LoVo (cell line): ENCODE results near the gene MDC1.

Experiments used
- DNase-seq: peaks from one replicate; pipeline ENCODE4 v3.0.0-alpha.2; 2016; ENCODE audit warnings: low spot score

MDC1 gene

DNA sequence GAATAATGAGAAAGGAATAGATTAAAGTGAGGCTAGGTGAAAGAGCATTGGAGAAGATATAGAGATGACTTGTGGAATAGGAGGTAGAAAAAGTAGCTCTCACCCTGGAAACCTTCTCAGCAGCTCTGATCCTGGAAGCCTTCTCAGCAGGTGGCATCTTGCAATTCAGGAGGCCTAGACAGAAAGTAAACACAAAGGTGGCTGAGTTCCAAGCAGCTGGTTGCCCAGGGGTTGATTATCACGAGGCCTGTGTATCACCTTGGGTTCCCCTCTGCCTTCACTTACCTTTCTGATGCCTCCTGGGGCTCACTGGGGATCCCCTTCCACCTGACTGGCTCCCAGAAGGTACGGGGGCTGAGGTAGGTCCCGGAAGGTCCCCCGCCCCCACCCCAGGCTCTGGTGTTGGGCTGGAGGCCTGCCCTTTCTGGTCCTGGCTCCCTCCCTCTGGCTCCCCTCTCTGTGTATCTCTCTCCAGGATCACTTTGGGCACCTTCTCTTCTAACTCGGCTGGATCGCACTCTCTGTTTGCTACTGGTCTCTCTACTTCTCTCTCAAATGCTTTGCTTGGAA lies 9.7 kb downstream of the MDC1 start:
- no peak for DNase-seq

DNA sequence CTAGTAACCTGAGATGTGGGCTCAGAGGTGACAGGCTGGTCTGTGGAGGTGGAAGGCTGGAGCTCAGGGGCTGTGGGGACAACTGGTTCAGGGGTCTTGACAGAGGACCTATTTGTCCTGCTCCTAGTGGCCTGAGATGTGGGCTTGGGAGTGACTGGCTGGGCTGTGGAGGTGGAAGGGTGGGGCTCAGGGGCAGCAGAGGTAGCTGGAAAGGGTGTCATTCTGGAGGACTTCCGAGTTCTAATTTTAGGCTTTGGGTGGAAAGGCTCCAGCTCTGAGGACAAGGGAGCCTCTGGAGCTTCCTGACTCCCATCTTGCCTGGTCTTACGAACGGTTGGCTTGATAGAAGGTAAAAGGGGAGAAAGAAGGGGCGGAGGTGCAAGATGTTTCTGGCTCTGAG lies 11.5 kb downstream of the MDC1 start:
- DNase-seq, result no peak

DNA sequence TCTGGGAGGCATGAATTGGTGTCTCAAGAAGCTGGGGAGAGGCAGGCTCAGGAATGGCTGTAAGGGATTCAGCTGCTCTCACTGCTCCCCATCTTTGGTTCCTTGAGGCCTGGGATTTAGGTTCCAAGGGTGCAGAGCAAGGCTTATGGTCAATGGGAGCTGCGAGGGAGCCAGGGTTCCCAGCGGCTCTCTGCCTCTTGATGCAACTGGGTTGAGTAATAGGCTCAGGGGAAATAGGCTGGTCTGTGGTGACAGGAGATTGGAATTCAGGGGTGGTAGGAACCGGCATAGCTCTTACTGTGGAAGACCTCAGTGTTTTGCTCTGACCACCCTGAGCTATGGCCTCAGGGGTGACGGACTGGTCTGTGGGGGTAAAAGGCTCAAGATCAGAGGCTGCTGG lies 13.3 kb downstream of the MDC1 start:
- DNase-seq, result no peak

DNA sequence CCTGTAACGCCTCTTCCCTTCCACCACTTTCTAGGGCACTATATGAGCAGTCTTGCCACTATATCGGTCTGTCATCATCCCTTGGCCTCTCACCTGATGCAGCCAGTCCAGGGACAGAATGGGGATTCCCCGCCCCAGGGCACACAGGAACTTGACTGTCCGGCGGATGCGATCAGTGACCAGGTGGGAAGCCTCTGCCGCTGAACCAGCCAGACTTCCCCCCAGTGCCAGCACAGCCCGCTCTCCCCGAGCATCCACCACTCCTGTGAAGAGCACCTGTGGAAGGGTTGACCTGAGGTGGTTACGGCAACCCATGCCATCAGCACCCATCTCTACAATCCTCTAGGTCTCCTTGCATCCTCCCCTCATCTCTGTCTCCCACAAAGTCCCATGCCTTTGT lies 14.1 kb downstream of the MDC1 start:
- DNase-seq, result no peak

DNA sequence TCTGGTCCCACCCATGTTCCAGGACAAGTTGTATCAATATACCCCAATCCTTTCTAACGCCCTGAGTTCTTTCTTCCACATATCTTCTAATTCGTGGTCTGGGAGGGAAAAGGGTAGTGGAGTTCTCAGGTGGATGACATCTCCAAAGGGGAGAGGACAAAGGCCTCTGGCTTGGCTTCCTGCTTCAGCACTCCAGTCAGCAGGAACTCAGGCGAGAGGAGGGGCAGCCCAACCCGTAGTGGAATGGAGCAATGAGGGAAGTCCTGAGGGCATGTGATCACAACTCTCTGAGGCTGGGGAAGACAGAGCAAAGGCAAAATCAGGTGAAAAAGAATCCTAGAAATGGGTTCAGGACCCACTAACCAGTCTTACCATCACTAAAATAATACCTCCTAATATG lies 16.7 kb downstream of the MDC1 start:
- no peak for DNase-seq

DNA sequence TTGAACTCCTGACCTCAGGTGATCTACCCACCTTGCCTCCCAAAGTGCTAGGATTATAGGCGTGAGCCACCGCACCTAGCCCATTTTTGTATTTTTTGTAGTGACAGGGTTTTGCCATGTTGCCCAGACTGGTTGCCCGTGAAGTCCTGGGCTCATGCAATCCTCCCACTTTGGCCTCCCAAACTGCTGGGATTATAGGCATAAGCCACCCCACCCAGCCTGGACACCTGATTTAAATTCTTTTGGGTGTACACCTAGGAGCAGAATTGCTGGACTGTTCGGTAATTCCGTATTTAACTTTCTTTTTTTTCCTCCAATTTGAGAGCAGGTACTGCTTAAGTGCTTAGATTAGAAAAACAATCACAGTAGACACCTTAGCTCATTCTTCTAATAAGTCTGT lies 20.6 kb downstream of the MDC1 start:
- no peak for DNase-seq

DNA sequence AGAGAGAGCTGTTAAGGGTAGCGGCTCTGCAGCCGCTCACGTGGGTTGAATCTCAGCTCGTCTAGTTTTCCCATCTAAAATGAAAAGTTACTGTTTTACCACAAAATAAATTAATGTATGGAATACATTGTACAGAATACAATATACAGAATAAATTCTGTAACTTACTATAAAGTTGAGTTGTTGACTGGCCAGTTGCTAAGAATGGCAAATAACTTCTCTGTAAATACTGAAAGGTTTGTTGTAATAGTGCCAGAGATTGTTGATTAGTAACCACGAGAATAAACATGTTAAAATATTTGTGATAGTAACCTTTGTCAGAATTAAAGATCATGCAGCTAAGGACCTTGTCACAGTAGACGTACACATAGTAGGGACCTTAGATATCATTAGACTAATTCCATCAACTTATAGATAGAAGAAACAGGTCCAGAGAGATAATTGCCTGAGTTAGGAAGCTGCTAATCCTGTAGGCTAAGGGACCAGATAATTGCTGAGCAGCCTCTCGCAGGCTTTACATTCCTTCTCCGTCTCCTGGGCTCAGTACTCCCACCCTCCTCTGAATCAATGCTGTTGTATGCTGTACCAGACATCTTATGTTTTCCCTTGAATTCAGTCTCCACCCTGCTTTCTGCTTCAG lies 25.8 kb downstream of the MDC1 start:
- no peak for DNase-seq

DNA sequence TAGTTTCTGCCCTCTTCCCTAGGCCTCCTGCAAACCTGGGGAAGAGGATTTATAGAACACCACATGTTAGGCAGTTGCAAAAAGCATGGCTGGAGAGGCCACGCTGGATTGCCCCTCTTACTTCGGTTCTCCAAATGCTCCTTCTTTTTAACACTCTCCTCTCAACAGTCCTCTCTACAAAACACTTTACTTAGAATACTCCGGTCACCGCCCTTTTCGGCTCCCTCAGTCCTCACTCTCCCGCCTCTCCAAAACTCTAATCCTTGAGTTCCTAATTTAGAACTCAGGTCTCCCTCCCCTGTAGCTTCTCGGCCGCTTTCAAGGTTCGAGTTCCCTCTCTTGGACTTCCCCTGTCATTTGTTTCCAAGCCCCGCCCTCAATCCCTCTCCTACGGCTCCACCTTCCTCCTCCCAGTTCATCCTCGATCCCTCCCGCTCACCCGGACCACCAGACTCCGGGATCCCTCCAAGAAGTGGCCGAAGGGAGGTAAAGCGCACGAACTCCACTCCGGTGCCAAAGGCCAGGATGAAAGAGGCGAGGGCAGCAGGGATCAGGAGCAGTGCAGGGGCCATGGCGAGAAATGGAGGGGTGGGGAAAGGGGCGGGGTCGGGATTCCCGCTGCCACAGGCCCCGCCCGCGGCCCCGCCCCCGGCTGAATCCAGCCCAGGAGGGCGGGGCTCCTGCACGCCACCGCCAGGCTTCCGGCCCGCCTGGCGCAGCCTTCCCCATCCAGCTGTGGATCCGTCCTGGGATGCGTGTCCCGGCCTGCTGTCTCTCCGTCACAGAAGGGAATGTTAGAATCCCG lies 26.5 kb downstream of the MDC1 start, which contains the start of gene NRM:
TSS of gene NRM (minus strand) at position 582 of the 805 bp plus-strand sequence. CDS start at position 572, 10 bp downstream.
- DNase-seq, result peak; percentile 89

DNA sequence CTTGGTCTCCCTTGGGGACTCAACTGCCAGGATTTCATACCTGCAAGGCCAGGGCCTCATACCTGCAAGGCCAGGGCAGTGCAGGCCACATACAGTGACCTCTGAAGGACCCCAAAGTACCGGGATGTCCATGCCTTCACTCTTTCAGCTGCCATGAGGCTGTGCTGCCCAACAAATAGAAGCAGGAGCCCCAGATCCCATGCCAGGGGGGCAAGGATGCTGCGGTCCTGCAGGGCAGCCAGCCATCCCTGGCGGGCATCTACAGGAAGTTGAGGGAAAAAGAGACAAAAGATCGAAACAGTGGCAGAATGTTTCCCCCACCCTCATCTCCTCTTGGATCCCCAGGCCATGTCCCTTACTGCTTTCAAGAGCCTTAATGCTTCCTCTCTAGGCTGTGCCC lies 27.1 kb downstream of the MDC1 start:
- DNase-seq, result no peak

DNA sequence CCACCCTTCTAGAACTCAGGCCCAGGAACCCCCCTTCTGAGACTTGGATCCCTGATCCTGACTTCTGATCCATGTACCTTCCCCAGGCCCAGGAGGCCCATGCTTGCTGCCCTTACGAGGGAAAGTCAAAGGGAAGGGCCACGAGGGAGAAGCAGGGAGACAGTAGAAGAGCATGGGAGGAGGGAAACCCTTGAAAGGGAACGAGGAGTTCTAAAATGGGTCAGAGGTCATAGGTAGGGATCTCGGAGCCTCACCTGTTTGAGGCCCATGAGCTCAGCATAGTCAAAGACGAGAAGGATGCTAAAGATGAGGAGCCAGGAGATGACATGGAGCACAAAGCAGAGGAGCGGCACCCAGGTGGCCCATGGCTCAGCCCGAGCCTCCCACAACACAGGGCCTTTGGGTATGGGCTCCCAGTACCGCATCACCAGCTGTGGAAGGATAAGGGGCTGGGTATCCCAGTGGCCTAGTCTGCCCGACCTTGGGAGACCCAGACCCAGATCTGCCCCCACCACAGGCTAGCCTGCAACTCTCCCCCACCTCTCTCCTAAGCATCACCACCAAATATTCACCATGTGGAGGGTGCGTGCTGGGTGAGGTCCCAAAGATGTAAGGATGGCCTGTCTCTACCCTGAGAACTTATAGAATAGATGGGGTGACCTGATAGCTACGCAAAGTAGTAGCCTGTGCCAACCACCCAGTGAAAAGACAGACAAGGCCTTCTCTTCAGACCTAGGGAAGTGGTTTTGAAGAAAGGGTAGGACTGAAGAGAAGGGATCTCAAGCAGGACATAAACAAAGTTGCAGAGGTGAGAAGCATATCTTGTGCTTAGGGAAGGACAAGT lies 27.8 kb downstream of the MDC1 start:
- DNase-seq, result no peak

DNA sequence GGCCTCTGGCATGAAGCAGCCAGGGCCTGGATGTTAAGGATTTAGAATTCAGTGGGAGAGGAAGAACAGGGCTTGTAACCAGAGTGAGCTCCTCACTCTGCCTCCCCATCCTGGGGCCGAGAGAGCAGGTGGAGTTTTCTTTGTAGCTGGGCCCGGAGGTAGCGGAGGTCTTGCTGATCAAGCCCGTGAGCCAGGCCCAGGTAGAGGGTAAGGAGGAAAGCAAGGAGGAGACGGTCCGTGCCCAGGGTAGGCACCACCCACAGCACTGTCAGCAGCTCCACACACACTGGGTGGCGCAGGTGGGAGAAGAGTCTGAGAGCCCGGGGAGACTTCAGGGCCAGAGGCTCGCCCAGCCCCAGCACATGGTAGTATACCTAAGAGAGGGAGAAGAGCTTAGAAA lies 28.5 kb downstream of the MDC1 start:
- DNase-seq, result no peak

DNA sequence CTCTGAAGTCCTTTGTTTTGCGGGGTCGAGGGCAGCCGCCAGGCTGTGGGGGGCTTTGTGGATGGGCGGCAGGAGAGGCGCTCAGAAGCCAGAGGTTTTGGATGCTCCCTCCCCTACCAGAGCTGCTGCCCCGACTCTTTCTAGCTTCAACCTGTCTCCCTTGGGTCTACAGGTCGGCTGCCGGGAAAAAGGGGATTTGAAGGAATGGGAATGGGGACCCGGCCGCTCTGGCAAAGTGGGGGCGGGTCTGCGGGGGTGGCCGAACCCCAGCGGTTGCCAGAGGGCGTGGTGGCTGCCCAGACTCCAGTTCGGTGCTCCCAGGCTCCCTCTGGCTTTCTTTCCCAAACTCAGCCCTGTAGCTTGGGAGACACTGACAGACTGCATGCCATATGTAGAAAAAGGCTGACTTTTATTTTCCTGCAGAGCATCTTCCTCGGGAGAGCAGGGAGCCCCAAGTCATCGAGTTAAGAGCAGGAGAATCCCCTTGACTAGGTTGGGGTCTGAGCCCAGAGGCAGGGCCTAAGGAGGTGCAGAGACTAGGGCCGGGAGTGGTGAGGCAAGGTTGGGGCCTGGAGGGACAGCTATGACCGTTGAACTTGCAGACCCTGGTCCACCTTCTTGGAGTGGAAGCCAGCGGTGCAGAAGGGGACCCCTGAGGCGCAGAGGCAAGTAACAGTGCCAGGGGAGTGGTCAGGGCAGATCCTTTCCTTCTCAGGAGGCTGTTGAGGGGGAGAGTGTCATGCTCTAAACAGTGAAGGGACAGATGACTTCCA lies 29.2 kb downstream of the MDC1 start:
- DNase-seq, result no peak

DNA sequence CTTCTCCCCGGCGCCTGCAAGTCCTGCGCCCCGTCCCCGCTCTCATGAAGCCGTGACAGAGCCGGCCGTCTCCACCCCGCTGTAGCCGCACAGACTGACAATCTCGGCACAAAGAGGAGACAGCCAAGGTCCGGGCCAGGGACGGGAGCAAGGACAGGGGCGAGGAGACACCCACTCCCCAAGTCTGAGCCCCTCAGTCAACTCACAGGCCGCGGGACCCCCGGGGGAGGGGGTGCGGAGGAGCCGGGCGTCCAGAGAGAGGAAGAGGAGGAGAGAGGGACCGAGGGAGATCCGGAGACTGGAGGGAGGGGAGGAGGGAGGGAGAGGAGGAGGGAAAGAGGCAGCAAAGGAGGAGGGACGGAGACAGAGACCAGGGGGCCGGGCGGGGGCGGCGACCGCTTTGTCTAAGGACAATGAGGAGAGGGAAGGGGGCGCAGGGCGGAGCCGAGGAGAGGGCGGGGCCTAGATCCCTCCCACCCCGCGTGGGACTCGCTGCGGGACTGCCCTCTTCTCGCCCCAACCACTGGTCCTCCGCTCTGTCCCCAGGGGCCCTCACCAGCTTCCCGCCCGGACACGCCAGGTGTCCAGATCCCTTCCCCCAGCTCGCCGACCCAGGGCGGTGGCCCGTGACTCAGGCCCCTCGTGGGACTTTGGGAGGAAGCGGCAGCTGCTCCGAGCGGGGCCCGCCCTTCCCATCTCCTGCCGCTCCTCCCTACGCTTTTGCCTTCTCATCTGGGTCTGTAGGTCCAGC lies 30.0 kb downstream of the MDC1 start:
- DNase-seq, result peak; percentile 85

DNA sequence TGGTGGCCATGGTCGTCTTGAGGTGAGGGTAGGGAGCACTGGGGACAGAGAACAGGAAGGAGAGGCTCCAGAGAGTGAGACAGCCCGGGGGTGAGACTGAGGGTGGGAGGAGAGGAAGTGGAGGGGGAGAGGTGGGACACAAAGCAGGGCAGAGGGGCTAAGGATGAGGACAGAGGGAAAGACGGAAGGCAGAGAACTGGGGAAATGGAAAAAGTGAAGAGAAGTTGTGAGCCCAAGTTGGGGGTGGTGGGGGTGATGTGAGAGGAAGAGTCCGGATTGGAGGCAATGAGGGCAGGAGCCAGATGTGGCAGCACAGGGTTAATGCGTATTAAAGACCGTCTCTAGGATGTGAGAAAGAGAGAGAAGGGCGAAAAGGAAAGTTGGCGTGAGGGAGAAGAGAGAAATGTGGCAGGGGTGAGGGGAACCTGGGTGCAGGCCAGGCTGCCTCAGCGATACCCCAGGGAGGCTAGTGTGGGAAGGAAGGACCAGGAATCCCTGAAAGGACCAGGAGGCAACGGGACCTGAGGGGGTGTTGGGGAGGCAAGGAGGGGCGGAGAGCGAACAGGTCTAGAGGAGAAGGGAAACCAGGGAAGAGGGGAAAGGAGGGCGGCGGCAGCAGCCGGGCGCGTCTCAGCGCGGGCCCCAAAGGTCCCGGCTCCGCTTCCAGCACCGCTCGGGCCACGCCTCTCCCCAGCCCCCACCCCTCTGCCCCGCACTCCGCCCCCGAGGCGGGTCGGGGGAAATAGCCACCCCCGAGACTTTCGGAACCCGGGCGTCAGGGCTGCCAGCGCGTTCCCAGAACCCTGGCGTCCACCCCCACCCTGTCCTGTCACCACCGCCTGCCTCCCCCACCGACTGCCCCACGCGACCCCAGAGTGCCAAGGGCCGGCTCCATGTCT lies 30.8 kb downstream of the MDC1 start, which contains the start of gene PPP1R18:
TSS of gene PPP1R18 (minus strand) at position 637 of the 899 bp plus-strand sequence. CDS start at position 10, 627 bp downstream.
- DNase-seq, result peak; percentile 10

DNA sequence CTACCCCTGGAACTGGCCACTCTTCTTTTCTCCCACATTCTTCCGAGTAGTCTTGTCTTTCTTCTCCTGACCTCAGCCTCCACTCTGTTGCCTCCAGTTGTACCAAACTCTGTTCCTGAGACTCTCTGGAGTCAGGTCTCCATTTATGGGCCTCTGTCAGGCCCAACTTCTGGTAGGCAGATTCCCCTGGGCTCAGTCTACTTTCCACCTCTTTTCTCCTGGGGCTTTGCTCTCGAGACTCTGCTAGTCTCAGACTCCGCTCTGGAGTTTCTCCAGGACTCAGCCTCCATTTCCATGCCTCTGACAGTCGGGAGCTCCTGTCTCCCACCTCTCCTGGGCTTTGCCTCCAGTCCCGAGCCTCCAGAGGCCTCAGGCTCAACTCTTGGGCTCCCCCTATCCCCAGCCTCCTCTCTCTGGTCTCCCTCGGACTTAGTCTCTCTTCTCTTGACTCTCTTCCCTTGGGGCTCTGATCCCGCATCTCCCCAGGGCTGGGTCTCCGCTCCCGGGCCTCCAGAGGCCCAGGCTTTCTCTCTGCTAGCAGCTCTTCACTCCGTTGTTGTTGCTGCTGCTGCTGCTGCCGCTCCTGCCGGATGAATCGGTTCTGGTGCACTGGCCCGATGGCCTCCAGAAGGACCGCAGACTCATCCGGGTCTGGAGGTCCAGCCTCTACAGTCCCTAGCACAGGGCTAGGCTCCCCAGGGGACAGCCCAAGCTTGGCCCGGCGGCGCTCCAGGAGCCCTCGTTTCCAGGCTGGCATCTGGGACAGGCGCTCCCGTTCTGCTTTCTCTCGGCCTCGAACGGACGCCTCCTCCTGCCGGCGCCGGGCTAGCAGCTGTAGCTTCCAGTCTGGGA lies 31.7 kb downstream of the MDC1 start:
- DNase-seq, result no peak

DNA sequence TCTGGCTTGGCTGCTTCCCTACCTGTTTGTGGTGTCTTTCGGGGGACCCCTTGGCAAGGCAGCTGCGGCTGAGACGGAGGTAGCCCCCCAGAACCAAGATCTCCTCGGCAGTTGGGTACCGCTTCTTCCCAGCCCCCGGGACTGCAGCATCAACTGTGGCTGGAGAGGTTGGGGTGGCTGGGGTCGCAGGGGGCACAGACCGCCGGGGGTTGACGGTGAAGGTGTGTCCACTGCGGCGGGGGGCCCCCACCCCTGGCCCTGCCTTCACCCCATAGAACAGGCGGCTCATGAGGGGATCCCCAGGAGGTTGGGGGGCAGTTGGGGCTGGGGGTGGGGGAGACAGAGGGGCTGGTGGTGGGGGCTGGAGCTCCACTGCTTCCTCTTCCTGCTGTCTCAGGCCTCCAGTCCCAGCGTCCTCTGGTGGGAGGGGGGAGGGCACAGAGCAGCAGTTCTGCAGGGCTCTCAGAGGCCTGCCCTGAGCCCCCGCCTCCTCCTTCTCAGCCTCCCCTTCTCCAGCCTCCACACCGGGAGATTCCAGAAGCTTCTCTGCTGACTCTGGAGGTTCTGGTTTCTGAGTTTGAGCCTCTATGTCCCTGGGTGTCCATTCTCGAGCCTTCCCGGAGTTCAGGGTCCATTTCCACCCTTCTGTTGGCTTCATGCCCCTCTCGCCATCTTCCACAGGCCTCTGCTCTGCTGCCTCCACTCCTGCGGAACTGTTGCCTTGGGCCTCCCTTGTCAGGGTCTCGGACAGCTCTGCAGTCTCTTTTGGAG lies 32.5 kb downstream of the MDC1 start:
- no peak for DNase-seq

DNA sequence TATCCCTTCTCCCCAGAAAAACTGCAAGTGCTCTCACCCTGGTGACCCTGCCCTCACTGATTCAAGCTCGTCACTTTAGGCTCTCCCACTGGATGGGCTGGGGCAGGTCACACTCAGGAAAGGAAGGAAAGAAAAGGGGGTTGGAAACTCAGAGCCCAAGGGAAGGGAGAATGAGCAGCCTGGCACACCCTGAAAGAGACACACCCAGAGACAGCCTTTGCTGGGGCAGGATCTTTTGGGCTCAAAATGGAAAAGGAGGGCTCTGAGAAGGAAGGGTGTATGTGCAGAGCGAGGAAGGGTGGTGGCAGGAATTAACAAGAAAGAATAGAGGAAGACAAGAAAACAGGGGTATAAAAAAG lies 33.1 kb downstream of the MDC1 start:
- DNase-seq, result no peak
